ENCODE results near the gene PLCB4.

PLCB4 gene

DNA sequence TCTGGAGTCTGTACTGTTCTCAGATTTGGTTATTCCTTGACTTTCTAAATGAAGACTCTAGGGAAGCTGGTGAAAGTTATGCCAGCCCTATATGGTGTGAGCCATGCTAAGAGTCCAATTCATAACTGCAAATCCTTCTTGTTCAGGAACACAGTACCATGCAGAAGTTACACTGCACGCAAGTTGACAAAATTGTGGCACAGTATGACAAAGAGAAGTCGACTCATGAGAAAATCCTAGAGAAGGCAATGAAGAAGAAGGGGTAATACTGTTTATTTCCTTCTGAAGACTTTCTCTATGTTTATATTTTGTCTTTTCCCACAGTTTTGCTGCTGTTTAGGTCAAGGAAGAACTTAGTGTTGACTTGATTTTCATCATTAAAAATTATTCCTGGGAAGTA, 384.3 kb downstream of the PLCB4 start:
- no peak for DNase-seq (ENCODE audit: low read depth)

DNA sequence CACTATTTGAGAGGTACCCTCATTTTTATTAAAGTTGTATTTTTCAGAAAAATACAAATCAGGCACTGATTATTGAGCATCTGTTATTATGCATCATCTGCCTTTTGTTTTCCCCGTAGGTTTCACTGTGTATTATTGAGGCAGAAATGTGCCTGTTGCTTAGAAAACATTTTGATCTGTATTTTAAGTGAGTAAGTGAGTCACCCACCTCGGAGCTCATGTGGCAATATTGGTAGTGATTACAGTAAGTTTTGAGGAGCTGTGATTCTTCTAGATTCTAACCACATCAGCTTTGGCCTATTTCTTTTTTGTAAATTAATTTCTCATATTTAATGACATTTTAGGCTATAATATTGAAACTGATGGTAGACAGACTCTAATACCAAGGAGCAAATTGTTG, 385.9 kb downstream of the PLCB4 start:
- no peak for DNase-seq (ENCODE audit: low read depth)

DNA sequence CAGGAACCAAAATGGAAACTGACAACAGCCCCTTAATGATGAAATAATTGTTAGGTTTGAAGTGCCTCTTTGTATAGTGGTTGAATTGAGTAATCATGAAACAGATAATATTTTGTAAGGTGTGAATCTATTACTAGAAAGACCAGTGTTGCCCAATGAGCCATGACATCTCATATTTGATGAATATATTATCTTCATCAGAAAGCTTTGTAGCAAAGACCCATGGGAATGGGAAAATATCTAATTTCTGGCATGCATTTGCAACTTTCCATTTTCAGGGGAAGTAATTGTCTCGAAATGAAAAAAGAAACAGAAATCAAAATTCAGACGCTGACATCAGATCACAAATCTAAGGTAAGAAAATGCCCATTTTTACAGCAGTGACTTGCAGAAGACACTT, 388.2 kb downstream of the PLCB4 start:
- no peak for DNase-seq (ENCODE audit: low read depth)

DNA sequence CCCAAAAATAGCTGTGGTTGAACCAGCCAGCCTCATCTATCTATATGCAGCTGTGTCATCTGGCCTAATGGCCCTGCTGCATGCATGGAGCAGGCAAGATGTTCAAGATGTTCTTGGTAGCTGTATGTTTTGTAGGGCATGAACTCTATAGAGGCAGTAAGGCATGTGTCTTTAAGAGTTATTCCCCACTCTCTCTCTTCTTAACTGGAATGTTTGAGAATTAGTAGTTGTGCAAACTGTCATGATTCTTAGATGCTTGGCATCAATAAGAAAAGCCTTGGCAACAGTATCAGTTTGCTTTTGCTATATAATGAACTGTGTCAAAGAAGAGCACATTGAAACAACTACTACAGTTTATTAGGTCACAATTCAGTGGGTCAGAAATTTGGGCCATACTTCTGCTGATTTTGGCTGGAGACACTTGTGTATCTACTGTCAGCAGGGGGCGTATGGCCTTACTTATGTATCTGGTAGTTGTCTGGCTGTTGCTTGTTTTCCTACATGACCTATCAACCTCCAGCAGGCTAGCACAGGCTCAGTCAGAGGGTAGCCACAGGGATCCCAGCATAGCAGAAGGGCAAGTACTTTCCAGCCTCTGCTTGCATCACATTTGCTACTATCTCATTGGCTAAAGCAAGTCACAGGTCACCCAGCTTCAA, 389.4 kb downstream of the PLCB4 start:
- DNase-seq (ENCODE audit: low read depth) = no peak

DNA sequence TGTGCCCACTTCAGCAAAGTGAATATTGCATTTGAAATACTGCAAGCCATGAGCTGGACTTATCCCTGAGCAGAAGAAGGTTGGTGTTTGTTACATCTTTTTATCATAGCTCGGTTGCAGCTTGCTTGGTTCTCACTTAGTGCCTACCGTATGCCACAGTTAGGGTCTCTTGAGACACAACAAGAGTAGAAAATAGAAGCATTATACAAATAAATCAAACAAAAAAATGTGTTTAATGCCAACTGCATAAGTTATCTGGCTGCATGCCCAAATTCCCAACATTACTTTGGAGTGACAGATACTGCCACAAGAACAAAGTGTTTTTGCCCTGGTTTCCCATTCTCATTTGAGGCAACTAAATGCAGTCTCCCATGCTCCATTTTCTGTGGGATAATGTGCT, 391.6 kb downstream of the PLCB4 start:
- DNase-seq (ENCODE audit: low read depth) = no peak

DNA sequence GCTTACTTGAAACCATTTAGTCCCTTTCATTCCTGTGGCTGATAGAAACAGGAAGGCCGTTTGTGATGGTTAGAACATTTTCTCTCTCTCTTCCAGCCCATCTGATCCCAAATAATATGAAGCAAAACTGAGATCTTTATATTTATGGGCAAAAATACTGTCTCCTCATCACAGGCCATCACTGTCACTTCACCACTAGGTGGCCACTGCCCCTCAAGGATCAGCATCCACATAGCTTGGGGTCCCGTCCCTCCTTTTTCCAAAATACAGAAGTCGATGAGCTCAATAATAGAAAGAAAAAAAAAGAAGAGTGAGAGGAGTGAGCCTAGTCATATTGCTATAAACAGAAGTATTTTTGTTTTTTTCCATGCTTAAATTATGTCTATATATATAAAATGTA, 399.1 kb downstream of the PLCB4 start:
- DNase-seq (ENCODE audit: low read depth) = no peak

DNA sequence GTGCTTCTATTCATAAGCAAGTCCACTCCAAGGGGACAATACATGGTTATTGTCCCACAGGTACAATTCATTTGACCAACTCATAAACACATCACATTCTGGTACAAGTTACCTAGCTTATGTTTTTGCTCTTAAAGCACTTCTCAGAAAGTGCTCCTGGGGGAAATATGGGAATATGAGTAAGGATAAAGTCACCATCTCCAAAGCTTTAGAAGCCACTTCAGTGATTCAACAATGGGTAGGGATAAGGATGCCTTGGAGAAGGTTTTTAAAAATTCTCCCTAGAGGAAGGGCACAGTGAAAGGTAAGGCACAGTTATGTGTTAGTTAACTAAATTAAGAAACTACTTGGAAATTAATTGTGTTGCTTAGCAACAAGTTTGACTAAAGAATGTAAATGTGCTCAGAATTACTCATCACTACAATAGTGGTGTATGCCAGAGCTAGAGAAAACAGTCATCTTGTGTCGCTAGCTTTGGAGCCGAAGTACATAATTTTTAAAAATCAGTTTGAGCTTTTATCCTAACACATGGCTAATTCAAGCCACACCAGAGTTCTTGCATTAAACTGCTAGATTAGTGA, 406.0 kb downstream of the PLCB4 start:
- DNase-seq (ENCODE audit: low read depth) = no peak

DNA sequence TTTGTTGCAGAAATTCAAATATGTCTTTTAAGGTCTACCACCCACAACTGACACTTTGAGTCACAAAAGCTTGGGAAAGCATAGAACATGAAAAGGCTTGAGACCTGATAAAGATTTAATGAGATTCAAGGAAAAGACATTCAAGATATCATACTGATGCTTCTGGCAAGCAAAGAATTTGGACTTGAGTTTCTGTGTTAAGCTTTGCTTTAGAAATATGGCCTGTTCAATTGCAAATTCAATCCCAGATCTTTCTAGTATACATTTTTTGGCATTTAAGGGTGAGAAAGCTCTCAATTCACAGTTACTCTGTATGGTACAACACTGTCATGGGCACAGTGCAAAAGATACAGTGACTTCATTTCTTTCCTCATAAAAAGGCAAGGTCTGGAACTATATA, 406.6 kb downstream of the PLCB4 start:
- no peak for DNase-seq (ENCODE audit: low read depth)

DNA sequence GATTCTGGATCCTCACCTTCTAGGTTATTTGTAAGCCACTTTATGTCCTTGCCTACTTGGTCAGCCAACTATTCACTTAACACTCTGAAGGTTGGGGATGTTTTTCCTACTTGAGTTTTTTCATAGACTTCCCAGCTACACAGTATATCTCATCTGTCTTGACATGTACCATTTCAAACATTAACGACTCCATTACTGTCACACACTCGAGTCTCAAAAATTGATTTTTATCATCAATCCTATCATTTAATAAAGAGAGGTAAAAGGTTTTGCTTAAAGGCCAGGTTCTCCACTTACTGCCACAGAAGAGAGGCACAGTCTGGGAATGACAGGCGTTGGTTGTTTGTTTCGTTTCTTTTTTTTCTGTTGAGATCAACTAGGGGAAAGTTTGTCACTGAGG, 407.3 kb downstream of the PLCB4 start:
- no peak for DNase-seq (ENCODE audit: low read depth)

DNA sequence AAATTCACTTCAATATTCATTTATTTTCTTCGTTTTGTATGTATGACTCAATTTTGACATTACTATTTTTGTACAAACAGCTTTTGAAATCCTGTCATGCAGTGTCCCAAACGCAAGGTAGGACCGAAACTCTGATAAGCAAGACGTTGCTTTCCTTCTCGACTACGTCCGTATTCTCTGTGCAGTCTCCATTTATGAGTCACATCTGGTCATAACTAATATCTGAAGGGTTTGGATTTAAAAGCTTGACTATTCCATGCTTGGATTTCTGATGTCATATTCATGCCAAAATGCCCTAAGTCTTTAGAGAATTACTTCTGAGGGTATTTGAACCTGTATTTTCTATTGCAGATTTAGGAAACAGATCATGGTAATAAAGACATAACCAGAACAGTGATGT, 407.8 kb downstream of the PLCB4 start:
- no peak for DNase-seq (ENCODE audit: low read depth)

DNA sequence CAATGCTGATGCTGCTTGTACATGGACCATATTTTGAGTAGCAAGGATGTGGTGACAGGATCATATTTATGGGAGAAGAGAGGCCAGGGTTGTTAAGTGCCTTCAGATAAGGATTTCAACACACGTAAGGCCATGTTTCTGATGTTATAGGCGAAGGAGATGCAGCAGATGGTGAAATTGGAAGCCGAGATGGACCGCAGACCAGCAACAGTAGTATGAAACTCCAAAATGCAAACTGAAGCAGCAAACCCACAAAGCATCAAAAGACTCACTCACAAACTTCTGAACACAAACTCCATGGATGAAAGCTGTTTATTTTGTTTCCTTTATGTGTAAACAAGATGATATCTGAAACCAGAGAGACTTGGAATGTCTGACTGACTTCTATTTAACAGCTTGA, 409.9 kb downstream of the PLCB4 start:
- DNase-seq (ENCODE audit: low read depth) = no peak

DNA sequence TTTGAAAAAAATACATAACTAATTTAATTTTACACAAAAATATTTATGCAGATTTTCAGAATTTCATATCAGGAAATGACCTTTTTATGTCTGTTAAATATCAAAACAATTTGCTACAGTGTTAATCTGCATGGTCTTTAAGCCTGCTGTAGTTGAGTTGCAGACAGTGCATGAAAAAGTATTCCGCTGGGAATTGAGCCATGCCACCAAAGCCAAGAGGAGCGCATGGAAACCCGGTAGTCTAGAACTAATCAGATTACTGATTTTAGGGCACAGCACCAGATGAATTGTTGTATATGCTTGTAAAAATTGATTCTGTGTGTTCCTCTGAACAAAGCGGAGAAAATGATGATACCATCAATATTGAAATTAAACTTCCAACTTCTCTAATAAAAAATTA, 411.2 kb downstream of the PLCB4 start:
- no peak for DNase-seq (ENCODE audit: low read depth)

DNA sequence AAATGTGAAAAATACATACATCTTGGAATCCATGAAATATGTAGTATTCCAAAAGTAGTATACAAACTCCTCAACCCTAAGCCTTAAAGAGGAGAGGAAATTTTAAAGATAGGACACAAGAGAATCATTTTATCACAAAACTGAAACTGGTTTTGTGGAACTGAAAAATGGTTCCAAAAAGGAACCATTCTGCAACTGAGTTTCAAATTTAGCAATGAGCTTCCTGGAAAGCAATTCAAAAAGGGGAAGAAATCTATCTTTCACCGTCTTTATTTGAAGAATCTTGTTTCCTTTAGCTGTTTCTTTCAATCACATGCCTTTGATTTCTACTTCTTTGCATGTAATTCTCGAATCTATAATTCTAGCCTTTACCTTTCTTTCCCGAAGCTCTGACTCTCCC, 413.3 kb downstream of the PLCB4 start:
- no peak for DNase-seq (ENCODE audit: low read depth)

DNA sequence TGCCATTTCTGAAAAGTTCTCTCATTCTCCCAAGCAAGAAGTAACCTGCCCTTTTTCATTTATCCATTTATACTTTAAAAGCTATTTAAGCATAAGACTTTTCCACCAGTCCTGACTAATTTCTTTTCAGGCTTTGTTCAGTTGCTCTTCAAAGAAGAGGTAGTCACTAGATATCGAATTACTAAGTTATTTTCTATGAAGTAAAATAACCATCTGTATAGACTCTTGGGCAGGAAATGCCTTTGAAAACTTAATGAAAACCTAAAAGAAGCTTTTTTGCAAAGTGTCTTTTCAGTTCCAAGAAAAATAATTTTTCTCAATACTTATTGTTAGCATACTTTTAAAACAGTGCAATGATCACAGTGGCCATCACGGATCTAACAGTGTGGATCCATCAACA, 414.2 kb downstream of the PLCB4 start:
- no peak for DNase-seq (ENCODE audit: low read depth)

DNA sequence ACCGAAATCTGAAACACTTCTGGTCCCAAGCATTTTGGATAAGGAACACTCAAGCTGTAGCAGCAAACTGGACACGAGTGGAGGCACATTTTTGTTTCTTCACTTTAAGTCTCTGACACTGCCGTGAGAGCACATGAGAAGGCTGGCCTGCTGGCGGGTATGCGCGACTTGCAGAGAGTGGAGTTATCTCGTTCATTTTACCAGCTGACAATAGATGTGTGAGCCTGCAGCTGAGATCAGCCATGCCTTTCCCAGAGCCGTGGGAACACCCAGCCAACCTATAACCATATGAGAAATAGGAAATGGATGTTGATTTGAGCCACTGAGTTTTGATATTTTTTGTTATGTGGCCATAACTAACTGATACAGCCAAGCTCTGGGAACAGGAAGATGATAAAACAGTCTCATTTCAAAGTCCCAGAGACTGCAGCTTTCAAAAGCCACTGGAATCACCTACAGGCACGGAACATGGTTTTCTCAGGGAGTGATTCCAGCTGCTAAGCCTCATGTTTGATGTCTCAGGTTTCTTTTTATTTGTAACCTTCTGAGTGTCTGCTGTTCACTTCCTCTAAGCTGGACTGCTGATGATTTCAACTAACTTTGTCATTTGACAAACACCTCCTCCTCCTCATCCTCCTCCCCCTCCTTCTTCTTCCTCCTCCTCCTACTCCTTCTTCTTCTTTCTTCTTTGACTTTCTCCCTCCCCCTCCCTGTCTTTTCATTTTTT, 416.9 kb downstream of the PLCB4 start:
- no peak for DNase-seq (ENCODE audit: low read depth)

DNA sequence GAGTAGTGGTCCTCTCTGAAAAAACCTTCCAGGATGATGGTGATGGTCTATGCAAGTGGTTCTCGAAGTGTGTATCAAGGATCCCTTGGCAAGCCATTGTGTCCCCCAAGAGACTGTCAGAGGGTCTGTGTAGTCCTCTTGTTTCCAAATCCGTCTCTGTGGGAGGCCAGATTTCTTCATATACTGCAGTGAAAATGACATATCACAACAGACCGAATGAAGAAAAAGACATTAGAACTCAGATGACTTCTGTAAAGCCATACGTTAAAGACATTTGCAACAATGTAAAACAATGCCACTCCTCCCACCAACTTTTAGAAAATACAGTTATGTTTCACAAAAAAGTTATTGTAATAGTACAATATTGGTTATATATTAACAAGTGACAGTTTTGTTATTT, 418.3 kb downstream of the PLCB4 start:
- no peak for DNase-seq (ENCODE audit: low read depth)

DNA sequence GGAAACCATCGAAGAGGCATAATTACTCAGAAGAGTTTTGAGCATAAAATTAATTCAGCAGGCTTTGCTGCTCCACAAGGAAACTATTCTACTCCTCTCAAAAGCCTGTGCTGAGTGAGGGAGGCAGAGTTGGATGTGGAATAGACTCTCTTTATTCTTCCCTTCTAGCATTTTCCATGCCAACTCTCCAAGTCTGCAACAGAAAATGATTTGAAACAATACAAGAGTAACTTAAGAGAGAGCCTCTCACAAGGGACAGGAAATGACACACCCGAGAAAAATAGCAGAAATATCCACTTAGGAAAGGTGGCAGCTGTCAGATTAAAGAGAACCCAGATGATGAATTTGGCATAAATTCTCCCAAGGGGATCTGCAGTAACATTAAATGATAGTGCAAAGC, 419.2 kb downstream of the PLCB4 start:
- no peak for DNase-seq (ENCODE audit: low read depth)

DNA sequence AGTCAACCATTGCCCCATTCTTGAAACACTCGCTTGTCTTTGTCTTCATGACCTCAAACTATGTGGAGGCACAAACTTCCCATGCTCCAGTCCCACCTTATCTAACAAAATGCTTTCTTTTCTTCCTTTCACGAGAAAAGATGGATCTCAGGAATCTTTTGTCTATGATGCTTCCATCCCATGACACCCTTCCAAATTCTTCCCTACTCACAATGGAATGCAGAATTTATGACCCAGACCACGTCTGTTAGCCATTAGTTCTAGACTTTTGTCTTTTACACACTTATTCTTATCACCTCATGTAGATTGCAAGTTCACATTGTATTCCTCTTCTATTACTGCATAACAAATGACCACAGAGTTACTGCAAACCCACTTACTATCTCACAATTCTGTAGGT, 421.3 kb downstream of the PLCB4 start:
- DNase-seq (ENCODE audit: low read depth) = peak; percentile 17

DNA sequence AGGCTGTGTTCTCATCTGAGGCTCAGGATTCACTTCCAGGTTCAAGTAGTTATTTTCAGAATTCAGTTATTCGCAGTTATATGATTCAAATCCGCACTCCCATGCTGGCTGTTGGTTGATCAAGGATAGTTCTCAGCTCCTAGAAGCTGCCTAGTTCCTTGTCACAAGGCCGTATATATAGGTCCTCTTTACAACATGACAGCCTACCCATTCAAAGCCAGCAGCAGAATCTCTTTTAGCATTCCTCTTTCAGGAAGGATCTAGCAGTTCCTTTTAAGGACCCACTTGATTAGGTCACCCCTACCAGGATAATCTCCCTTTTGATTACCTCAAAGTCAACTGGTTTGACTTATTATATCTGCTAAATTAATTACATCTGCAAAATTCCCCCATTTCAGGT, 421.7 kb downstream of the PLCB4 start:
- DNase-seq (ENCODE audit: low read depth) = no peak

DNA sequence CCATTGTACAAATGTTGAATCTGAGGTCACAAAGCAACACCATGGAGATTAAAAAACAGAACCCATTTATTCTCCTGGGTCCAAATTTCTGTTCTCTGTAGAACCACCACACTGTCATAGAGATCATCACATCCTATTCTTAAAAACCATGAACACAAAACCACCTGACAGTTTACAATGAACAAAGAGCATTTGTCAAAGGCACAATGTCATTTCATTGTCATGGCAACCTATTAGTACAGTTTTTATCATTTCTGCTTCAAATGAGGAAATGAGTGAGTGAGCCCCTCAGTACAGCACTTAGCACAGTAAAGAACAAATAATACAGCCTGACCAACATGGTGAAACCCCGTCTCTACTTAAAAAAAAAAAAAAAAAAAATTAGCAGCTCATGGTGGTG, 422.4 kb downstream of the PLCB4 start:
- DNase-seq (ENCODE audit: low read depth) = no peak

DNA sequence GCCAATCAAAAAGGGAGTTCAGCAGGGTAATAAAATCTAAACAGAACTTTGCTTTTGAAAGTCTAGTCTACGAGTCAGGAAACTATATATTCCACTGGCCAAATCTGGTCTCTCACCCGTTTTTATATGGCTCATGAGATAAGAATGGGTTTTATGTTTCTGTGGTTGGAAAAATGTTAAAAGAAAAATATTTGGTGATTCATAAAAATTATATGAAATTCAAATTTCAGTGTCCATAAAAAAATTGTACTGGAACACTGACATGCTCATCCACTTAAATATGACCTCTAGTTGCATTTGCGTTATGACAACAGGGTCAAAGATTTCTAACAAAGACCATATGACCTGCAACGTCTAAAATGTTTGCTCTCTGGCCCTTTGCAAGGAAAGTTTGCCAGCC, 423.2 kb downstream of the PLCB4 start:
- peak; percentile 6 for DNase-seq (ENCODE audit: low read depth)

DNA sequence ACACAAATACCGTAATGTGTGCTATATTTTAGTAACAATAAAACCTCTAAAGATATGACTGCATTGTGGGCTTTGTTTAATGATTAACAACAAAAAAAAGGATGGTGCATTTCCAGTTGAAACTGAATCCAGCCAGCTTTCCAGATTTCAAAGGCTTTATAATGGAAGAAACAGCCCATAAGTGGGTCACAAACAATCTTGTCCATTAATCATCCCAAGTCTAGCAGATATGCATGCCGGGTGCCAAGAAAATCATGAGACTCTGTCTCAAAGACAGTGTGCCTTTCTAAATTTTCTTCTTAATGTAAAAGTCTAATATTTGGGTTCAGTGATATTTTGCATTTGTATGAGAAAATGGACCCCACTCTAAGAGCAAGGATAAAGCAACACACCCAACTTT, 424.9 kb downstream of the PLCB4 start:
- DNase-seq (ENCODE audit: low read depth) = no peak

DNA sequence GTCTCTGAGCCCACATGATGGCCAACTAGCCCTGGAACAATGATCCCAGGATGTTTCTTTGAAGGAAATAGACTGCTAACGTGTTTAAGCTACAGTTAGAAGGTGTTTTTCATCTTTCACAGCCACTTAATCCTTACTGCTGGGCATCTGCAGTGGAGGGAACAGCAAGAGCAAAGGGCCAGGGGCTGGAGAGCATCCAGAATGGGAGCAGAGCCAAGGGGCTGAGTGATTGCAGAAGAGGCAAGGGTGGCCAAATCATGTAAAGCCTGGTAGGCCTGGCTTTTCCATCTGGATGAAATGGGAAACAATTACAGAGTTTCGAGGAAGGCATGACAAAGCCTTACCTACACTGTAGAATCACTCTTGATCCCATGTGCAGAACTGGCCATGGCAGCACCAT, 426.8 kb downstream of the PLCB4 start:
- no peak for DNase-seq (ENCODE audit: low read depth)

DNA sequence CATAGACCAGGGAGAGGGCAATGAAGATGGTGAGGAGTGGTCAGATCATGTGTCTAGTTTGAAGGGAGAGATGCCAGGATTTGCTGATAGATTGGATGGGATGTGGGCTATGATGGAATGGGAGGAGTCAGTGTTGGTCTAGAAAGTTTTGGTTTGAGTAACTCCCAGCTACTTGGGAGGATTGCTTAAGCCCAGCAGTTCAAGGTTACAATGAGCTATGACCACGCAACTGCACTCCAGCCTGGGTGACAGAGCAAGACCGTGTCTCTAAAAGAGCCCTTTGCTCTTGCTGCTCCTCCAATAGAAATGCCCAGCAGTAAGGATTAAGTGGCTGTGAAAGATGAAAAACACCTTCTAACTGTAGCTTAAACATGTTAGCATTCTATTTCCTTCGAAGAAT, 427.3 kb downstream of the PLCB4 start:
- no peak for DNase-seq (ENCODE audit: low read depth)
